Loucy (cell line): Measurements from ENCODE around the gene PRR18.

Experiments
- H2AFZ ChIP-seq: fragments of 200-600 bp; sonication (generic); 2 replicates; pipeline ENCODE4 v1.6.0; 2016; ENCODE audit warnings: antibody characterized with exemption, mild to moderate bottlenecking, low read length, moderate library complexity
- H3F3A ChIP-seq: fragments of 200-600 bp; 2 replicates; pipeline ENCODE4 v1.6.0; 2016; ENCODE audit warnings: antibody characterized with exemption, low read depth, mild to moderate bottlenecking
- H3K27me3 ChIP-seq: fragments of 200-600 bp; sonication (generic); 2 replicates; pipeline ENCODE4 v1.6.1; 2014; ENCODE audit warnings: low read length, mild to moderate bottlenecking; ENCODE audit not compliant: insufficient read depth, poor library complexity, severe bottlenecking
- H3K36me3 ChIP-seq: fragments of 200-600 bp; sonication (generic); 2 replicates; pipeline ENCODE4 v1.6.1; 2016; ENCODE audit warnings: low read length; ENCODE audit not compliant: insufficient read depth
- H3K4me1 ChIP-seq: fragments of 200-600 bp; sonication (generic); 2 replicates; pipeline ENCODE4 v1.5.1; 2014; ENCODE audit warnings: low read length, mild to moderate bottlenecking; ENCODE audit not compliant: insufficient read depth, poor library complexity, severe bottlenecking
- H3K4me2 ChIP-seq: fragments of 200-600 bp; sonication (generic); 2 replicates; pipeline ENCODE4 v1.6.0; 2014; ENCODE audit warnings: antibody characterized with exemption, low read length, low read depth, mild to moderate bottlenecking; ENCODE audit not compliant: poor library complexity, severe bottlenecking
- H3K4me3 ChIP-seq: fragments of 200-600 bp; sonication (generic); 2 replicates; pipeline ENCODE4 v1.5.1; 2014; ENCODE audit warnings: low read length, mild to moderate bottlenecking, mixed read lengths; ENCODE audit not compliant: poor library complexity, severe bottlenecking
- H3K79me2 ChIP-seq: fragments of 200-600 bp; sonication (generic); 2 replicates; pipeline ENCODE4 v1.6.1; 2014; ENCODE audit warnings: low read length; ENCODE audit not compliant: insufficient read depth
- H3K9ac ChIP-seq: fragments of 200-600 bp; sonication (generic); 2 replicates; pipeline ENCODE4 v1.6.0; 2014; ENCODE audit warnings: mild to moderate bottlenecking, low read depth, low read length, moderate library complexity; ENCODE audit not compliant: poor library complexity, severe bottlenecking
- H3K9me2 ChIP-seq: fragments of 200-600 bp; sonication (generic); replicated peaks from 2 replicates; pipeline ENCODE4 v1.6.1; 2016; ENCODE audit warnings: low read depth, low read length, mixed read lengths
- H3K9me3 ChIP-seq: fragments of 200-600 bp; sonication (generic); 2 replicates; pipeline ENCODE4 v1.6.1; 2014; ENCODE audit warnings: mild to moderate bottlenecking, antibody characterized with exemption, low read length, low read depth; ENCODE audit not compliant: insufficient read depth
- H4K20me1 ChIP-seq: fragments of 200-600 bp; sonication (generic); 2 replicates; pipeline ENCODE4 v1.6.0; 2014; ENCODE audit warnings: antibody characterized with exemption, low read length, mild to moderate bottlenecking; ENCODE audit not compliant: insufficient read depth, poor library complexity, severe bottlenecking
- CTCF ChIP-seq: fragments of 200-600 bp; sonication (generic); conservative IDR thresholded peaks from 2 replicates; pipeline ENCODE4 v1.5.1; 2014; ENCODE audit warnings: mild to moderate bottlenecking, antibody characterized with exemption, low read length
- EZH2phosphoT487 ChIP-seq: fragments of 200-600 bp; IDR thresholded peaks from 2 replicates; pipeline ENCODE4 v1.6.1; 2018; ENCODE audit warnings: antibody characterized with exemption, mild to moderate bottlenecking, moderate library complexity, borderline replicate concordance

Gene PRR18

GRCh38 chr6:166301611-166302529 is 6.3 kb downstream of the PRR18 start:
- Histone ChIP-seq H3K79me2 (no peaks in the 10 kb centered on the region), H3K4me3 (no peak overlapping the region), H3K9me3 (no peaks in the 10 kb centered on the region), H3K36me3 (no peaks in the 10 kb centered on the region), H3K4me1 (no peaks in the 10 kb centered on the region), H4K20me1 (no peaks in the 10 kb centered on the region), H3K27me3 (no peaks in the 10 kb centered on the region), H3K9ac (no peak overlapping the region), H3K4me2 (no peak overlapping the region), H3K9me2 (no peaks in the 10 kb centered on the region), H3F3A (no peaks in the 10 kb centered on the region), H2AFZ (no peak overlapping the region)
- TF ChIP-seq EZH2phosphoT487, result no peak
- no peak for TF ChIP-seq CTCF

- Histone ChIP-seq H3K4me2 (no peak overlapping the region), H2AFZ (no peak overlapping the region), H4K20me1 (no peaks in the 10 kb centered on the region), H3K9ac (no peak overlapping the region), H3K9me3 (no peaks in the 10 kb centered on the region), H3F3A (no peaks in the 10 kb centered on the region), H3K9me2 (no peaks in the 10 kb centered on the region), H3K4me1 (peaks cover 4% of the 10 kb centered on the region), H3K4me3 (no peak overlapping the region), H3K27me3 (no peaks in the 10 kb centered on the region), H3K79me2 (no peaks in the 10 kb centered on the region), H3K36me3 (no peaks in the 10 kb centered on the region)
- TF ChIP-seq CTCF (no peak), EZH2phosphoT487 (no peak)
These were observed 7.7 kb downstream of the PRR18 start for GRCh38 chr6:166300357-166300987.

- no peak overlapping the region for H3K4me2 ChIP-seq
- no peaks in the 10 kb centered on the region for H3K79me2 ChIP-seq
- H3K27me3 ChIP-seq, result no peaks in the 10 kb centered on the region
- no peaks in the 10 kb centered on the region for H3K9me2 ChIP-seq
- no peak overlapping the region for H3K9ac ChIP-seq
- peaks cover 18% of the 10 kb centered on the region for H3K4me1 ChIP-seq
- H3K36me3 ChIP-seq, result no peaks in the 10 kb centered on the region
- H3K9me3 ChIP-seq, result no peaks in the 10 kb centered on the region
- H4K20me1 ChIP-seq, result no peaks in the 10 kb centered on the region
- H3K4me3 ChIP-seq, result no peak overlapping the region
- H2AFZ ChIP-seq, result no peak overlapping the region
- peaks cover 3% of the 10 kb centered on the region; the same call in 1 of the 2 replicates for H3F3A ChIP-seq
- TF ChIP-seq EZH2phosphoT487 (no peak), CTCF (no peak)
These were observed 10.6 kb downstream of the PRR18 start for GRCh38 chr6:166297606-166298005.
